IPS-11a (cell line): Measurements from ENCODE around the gene AFF3.

Experiments
- H3K4me3 ChIP-seq: one replicate; pipeline ENCODE4 v1.5.1; 2013; ENCODE audit warnings: low read depth, low read length, control low read depth

Gene AFF3

GRCh38 chr2:99841749-99842148 is 300.6 kb downstream of the AFF3 start:
- no peak overlapping the region for H3K4me3 ChIP-seq

GRCh38 chr2:99840831-99841230 is 301.6 kb downstream of the AFF3 start:
- H3K4me3 ChIP-seq = no peak overlapping the region

- H3K4me3 ChIP-seq = no peak overlapping the region
These were observed 305.4 kb downstream of the AFF3 start for GRCh38 chr2:99836690-99837605.

- H3K4me3 ChIP-seq = no peak overlapping the region
These were observed 308.0 kb downstream of the AFF3 start for GRCh38 chr2:99834426-99834825.

- H3K4me3 ChIP-seq = no peak overlapping the region
These were observed 308.7 kb downstream of the AFF3 start for GRCh38 chr2:99833586-99834201.

- H3K4me3 ChIP-seq = no peak overlapping the region
These were observed 309.5 kb downstream of the AFF3 start for GRCh38 chr2:99832926-99833325.

GRCh38 chr2:99831772-99832171 is 310.6 kb downstream of the AFF3 start:
- H3K4me3 ChIP-seq = no peak overlapping the region

GRCh38 chr2:99827296-99827999 is 314.9 kb downstream of the AFF3 start:
- no peak overlapping the region for H3K4me3 ChIP-seq

GRCh38 chr2:99825630-99826029 is 316.8 kb downstream of the AFF3 start:
- H3K4me3 ChIP-seq = no peak overlapping the region

GRCh38 chr2:99824758-99825157 is 317.6 kb downstream of the AFF3 start:
- no peak overlapping the region for H3K4me3 ChIP-seq

- no peak overlapping the region for H3K4me3 ChIP-seq
These were observed 319.7 kb downstream of the AFF3 start for GRCh38 chr2:99822474-99823207.

- no peak overlapping the region for H3K4me3 ChIP-seq
These were observed 320.4 kb downstream of the AFF3 start for GRCh38 chr2:99821984-99822383.

- H3K4me3 ChIP-seq = no peak overlapping the region
These were observed 320.8 kb downstream of the AFF3 start for GRCh38 chr2:99821572-99821971.

- H3K4me3 ChIP-seq = no peak overlapping the region
These were observed 321.4 kb downstream of the AFF3 start for GRCh38 chr2:99821039-99821438.

- H3K4me3 ChIP-seq = no peak overlapping the region
These were observed 322.6 kb downstream of the AFF3 start for GRCh38 chr2:99819766-99820165.

GRCh38 chr2:99818842-99819241 is 323.5 kb downstream of the AFF3 start:
- H3K4me3 ChIP-seq = no peak overlapping the region

- no peak overlapping the region for H3K4me3 ChIP-seq
These were observed 325.5 kb downstream of the AFF3 start for GRCh38 chr2:99816908-99817307.

- H3K4me3 ChIP-seq = no peak overlapping the region
These were observed 330.0 kb downstream of the AFF3 start for GRCh38 chr2:99812426-99812825.

GRCh38 chr2:99811544-99811943 is 330.8 kb downstream of the AFF3 start:
- no peak overlapping the region for H3K4me3 ChIP-seq

GRCh38 chr2:99810225-99810624 is 332.2 kb downstream of the AFF3 start:
- no peak overlapping the region for H3K4me3 ChIP-seq

- no peak overlapping the region for H3K4me3 ChIP-seq
These were observed 333.0 kb downstream of the AFF3 start for GRCh38 chr2:99809259-99809900.
